HG03103 (cell line): ENCODE measurements around the gene FKBP5.

Experiments used
- ATAC-seq: cut with Tn5 transposase; IDR thresholded peaks from one replicate; pipeline ENCODE4 v1.9.1; 2021; ENCODE audit warnings: low read depth; ENCODE audit not compliant: unreplicated experiment

FKBP5 gene

DNA sequence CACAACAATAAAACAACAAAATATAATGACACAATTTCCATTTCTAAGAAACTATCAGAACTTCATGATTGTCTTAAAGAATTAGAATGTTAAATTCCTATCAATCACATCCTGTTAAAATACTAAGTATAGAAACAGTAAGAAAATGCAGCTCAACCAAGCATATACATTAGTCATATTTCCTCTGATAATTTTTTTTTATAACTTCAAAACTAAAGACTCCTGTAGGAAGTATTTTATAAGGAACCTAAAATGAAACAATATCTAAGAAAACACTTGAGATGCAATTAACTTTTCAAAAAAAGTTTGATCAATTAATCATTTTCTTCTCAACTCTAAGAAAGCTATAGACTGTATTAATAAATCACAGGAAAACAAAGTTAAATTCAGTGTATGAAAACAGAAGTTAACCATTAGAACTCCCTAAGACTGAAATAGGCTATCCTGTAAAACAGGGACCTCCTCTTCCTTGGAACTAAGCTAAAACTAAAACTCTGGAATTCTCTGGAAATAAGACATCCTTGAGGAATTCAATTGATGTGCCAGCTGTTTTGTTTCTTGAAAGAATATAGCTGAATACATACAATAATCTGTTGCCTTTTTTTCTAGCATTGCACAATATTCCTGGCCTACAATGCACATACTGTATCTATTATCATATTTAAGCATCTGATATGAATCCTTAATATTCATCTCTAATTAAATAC, 19.8 kb downstream of the FKBP5 start:
- ATAC-seq, result no peak

GRCh38 chr6:35668096-35668495, 20.6 kb downstream of the FKBP5 start:
- no peak for ATAC-seq

GRCh38 chr6:35665573-35665972, 23.1 kb downstream of the FKBP5 start:
- ATAC-seq, result no peak

DNA sequence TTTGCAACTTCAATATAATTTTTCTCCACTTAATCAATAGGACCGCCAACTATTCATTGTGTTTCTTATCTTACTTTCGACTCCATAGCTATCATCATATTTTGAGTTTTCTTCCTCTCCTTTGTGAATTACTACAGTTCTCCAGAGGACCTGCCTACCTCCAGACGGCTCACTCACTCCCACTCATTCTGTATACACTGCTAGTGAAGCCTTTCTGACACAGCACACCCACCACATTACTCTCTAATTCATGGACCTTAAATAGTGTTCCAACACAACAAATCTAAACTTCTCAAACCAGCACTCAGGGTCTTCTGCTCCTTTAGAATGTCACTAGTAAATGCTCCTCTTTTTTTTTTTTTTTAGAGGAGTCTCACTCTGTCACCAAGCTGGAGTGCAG, 23.8 kb downstream of the FKBP5 start:
- no peak for ATAC-seq

- ATAC-seq, result no peak
Observed at GRCh38 chr6:35663447-35664235, 25.1 kb downstream of the FKBP5 start.

DNA sequence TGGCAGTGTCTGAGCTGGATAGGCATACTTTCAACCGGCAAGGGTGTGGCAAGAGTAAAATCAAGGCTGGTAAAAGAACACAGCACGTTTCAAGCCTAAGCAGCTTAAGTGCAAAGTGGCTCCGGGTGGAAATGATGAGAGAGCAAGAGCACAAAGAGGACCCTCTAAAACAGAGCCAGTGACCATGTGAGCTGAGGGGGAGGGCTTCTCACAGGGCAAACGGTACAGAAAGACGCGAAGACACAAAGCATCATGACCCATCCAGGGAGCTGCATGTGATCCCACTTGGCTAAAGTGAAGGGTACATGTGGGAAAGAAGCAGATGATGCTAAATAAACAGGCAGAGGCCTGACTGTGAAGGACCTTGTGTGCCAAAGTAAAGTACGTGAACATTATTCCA, 25.7 kb downstream of the FKBP5 start:
- ATAC-seq, result no peak

DNA sequence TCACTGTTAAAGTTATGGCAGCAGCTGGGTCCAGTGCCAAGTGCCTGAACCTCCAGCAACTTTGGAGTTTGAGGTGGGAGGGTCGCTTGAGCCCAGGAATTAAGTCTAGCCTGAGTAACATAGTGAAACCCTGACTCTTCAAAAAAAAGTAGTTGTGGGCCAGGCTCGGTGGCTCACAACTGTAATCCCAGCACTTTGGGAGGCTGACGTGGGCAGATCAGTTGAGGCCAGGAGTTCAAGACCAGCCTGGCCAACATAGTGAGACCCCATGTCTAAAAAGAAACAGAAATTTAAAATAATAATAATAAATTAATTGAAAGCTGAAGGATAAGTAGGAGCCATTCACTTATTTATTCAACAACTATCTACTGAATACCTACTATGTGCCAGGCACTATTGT, 33.8 kb downstream of the FKBP5 start:
- no peak for ATAC-seq

DNA sequence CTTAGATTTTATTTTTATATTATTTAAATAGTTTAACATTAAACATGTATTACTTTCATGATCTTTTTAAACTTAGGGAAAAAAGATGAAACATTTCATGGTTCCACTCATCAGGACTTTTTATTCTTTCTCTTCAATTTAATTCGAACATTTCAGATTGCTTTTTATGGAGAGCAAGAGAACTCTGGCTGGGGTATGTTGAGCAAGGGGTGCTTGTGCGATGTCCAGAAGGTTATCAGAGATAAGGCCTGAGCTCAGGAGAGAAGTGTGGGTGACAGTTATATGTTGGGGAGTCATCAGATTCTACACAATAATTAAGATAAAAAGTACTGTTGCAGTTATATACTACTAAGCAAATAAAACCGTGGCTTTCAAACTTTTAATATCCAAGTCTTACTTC, 37.5 kb downstream of the FKBP5 start:
- no peak for ATAC-seq

DNA sequence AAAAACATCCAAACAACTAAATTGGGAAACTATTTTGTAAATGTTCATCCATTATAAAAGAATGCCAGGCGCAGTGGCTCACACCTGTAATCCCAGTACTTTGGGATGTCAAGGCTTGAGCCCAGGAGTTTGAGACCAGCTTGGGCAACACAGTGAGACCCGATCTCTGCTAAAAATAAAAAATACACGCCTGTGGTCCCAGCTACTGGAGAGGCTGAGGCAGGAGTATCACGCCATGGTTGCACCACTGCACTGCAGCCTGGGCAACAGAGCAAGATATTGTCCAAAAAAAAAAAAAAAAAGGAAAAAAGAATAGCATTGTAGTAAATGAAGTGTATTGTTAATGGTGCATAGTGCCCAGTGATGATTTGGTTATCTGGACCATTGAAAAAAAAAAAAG, 38.7 kb downstream of the FKBP5 start:
- no peak for ATAC-seq

GRCh38 chr6:35648203-35648602, 40.5 kb downstream of the FKBP5 start:
- ATAC-seq, result no peak

DNA sequence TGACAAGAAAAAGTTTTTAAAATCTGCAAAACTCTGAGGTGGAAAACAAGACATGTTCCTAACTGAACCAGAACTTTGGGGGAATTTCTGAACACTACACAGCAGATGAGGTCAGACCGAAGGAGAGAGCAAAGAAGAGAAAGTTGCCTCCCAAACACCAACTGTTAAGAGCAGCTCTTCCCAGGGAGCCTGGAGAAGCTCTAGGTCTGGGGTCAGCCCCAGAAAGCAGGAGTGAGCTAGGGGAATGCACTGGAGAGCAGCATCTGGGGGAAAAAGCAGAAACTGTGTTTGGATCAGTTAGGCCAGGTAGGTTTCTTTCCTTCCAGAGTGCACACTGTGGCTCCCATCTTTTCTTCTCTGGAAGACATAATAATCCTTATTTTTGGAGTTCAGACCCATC, 41.3 kb downstream of the FKBP5 start:
- ATAC-seq, result no peak

GRCh38 chr6:35643162-35643535, 45.6 kb downstream of the FKBP5 start:
- no peak for ATAC-seq

DNA sequence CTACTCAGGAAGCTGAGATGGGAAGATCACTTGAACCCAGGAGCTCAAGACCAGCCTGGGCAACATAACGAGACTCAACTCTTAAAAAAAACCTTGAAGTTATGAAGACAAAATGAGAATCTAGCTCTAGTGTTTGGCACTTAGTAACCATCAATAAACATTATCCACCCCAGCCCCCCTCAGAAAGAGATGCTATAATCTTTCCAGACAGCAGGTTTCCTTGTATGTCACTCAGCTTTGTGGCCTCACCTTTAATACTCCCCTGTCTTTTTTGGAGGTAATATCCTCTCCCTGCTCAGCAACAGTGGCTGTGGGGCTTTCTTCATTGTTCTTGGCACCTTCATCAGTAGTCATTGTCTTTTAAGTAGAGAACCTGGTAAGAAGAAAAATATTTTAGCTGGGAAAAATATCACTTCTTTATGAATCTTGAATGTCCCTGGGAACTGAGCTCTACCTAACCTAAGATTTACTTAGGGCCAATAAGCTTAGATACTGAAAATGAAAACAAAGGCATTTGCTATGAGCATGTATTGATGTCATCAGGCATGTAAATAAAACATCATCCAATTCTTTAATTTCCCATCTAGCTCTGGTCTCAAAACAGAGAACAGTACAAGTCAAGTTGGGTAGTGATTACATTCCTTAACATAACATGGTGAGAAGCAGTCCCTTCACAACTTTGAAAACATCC, 46.1 kb downstream of the FKBP5 start:
- ATAC-seq, result no peak

GRCh38 chr6:35640017-35640664, 48.6 kb downstream of the FKBP5 start:
- no peak for ATAC-seq

- ATAC-seq, result no peak
Observed at GRCh38 chr6:35638679-35639078, 50.0 kb downstream of the FKBP5 start.

DNA sequence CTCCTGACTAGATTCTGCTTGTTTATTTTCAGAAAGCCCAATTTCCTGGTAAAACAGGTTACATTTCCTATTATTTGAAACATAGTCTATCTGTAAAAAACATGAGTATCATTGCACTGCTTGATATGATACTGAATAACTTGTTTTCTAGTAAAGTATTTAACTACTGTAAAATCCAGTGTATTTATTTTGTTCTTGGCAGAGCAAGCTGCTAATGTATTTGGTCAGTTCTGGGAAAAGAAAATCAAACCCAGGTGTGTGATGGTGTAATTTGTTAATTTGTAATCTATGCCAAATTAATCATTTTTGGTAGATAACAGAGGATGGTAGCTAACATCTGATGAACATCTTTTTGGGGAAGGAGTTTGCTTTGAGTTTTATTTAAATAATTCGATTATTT, 50.8 kb downstream of the FKBP5 start:
- ATAC-seq, result no peak

DNA sequence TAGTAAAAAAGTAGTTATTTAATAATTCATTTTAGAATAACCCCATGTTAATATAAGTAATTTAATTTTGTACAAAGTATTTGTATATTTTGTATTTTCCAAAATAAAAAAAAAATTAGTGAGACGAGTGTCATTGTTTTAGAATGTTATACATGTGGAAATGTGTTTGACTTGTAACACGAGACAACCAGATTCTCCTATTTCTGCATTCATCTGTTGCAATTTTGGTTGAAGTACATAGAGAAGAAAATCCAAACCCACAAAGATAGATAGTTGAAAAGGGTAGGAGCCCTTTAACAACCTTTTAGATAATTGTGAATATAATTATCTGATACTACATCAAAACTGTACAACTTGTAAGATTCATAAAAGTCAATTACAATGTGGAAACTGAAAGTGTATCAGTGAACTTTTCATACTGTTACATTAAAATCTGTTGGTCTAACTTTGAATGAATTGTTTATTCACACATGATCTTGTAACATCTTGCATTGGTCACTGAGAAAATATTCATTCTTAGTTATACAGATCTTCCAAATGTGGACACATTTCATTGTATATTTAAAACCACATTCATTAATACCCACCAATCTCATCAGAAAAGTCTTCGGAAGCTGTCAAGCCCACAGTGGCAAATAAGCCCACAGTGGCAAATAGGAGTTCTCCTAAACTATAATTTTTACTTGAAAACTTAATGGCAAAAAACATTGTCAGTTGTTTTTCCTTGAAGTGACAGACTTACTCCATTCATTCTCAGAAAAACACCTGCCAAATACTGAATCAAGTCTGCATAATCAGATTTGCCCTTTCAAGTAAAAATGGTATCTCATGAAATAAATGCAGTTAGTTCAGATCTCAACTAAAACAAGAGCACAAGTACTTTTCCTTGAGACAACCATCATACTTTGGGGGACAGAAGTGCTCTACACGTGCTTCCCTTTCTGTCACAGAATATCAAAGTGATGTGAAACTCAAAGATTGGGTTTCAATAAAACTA, 52.8 kb downstream of the FKBP5 start:
- ATAC-seq, result no peak

DNA sequence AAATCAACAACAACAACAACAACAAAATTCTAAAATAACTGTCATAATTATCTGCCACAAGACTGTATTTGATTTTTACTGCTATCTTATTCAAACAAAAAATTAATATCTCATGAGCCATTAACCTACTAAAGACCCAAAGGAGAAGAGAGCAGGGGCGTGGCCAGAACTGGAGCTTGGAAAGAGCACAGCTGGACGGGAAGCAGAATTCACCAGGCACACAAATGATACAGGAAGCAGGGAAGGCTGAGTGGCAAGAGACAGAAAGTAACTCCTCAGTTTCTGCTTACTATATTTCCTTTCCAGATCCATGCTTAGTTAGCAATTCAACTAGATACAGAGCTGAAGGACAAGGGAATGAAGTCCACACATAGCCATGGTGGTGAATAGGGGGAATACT, 54.4 kb downstream of the FKBP5 start:
- no peak for ATAC-seq

GRCh38 chr6:35633579-35634089, 55.1 kb downstream of the FKBP5 start:
- ATAC-seq, result no peak

GRCh38 chr6:35629876-35630378, 58.8 kb downstream of the FKBP5 start:
- ATAC-seq, result no peak
